Measurements from ENCODE around the gene SLC37A1.
"Not testable (repeated sequence)": the region's sequence is repeated elsewhere in the genome, so short reads cannot be mapped to it uniquely, and the experiment has no call there.

The SLC37A1 gene

GRCh38 chr21:42595283-42596187 lies 81.9 kb downstream of the SLC37A1 start:
- DNase-seq (ENCODE audit: low read depth), result no peak

GRCh38 chr21:42596657-42597056 lies 83.0 kb downstream of the SLC37A1 start:
- DNase-seq (ENCODE audit: low read depth), result no peak

- no peak for DNase-seq (ENCODE audit: low read depth)
Measured at GRCh38 chr21:42597487-42598158, 84.0 kb downstream of the SLC37A1 start.

GRCh38 chr21:42598159-42598735 lies 84.6 kb downstream of the SLC37A1 start:
- no peak for DNase-seq (ENCODE audit: low read depth)

- DNase-seq (ENCODE audit: low read depth), result no peak
Measured at GRCh38 chr21:42599486-42599885, 85.8 kb downstream of the SLC37A1 start.

- no peak for DNase-seq (ENCODE audit: low read depth)
Measured at GRCh38 chr21:42599962-42600361, 86.3 kb downstream of the SLC37A1 start.

- no peak for DNase-seq (ENCODE audit: low read depth)
Measured at GRCh38 chr21:42601656-42602055, 88.0 kb downstream of the SLC37A1 start.

- no peak for DNase-seq (ENCODE audit: low read depth)
Measured at GRCh38 chr21:42607102-42607501, 93.5 kb downstream of the SLC37A1 start.

GRCh38 chr21:42607525-42608102 lies 94.0 kb downstream of the SLC37A1 start:
- DNase-seq (ENCODE audit: low read depth), result no peak

GRCh38 chr21:42608446-42608845 lies 94.8 kb downstream of the SLC37A1 start:
- DNase-seq (ENCODE audit: low read depth), result no peak

- no peak for DNase-seq (ENCODE audit: low read depth)
Measured at GRCh38 chr21:42609811-42610210, 96.2 kb downstream of the SLC37A1 start.

- no peak for DNase-seq (ENCODE audit: low read depth)
Measured at GRCh38 chr21:42611852-42612251, 98.2 kb downstream of the SLC37A1 start.

- no peak for DNase-seq (ENCODE audit: low read depth)
Measured at GRCh38 chr21:42612390-42612789, 98.7 kb downstream of the SLC37A1 start.

- DNase-seq (ENCODE audit: low read depth), result no peak
Measured at GRCh38 chr21:42613756-42614155, 100.1 kb downstream of the SLC37A1 start.

GRCh38 chr21:42614396-42614795 lies 100.7 kb downstream of the SLC37A1 start:
- DNase-seq (ENCODE audit: low read depth), result no peak

GRCh38 chr21:42614811-42615351 lies 101.2 kb downstream of the SLC37A1 start:
- peak; percentile 14 for DNase-seq (ENCODE audit: low read depth)

GRCh38 chr21:42615377-42615776 lies 101.7 kb downstream of the SLC37A1 start:
- not testable (repeated sequence) for DNase-seq (ENCODE audit: low read depth)

- no peak for DNase-seq (ENCODE audit: low read depth)
Measured at GRCh38 chr21:42615924-42616323, 102.3 kb downstream of the SLC37A1 start.

GRCh38 chr21:42616446-42616845 lies 102.8 kb downstream of the SLC37A1 start:
- no peak for DNase-seq (ENCODE audit: low read depth)

GRCh38 chr21:42616941-42617340 lies 103.3 kb downstream of the SLC37A1 start:
- no peak for DNase-seq (ENCODE audit: low read depth)

- no peak for DNase-seq (ENCODE audit: low read depth)
Measured at GRCh38 chr21:42617486-42617885, 103.8 kb downstream of the SLC37A1 start.

- no peak for DNase-seq (ENCODE audit: low read depth)
Measured at GRCh38 chr21:42618707-42619102, 105.1 kb downstream of the SLC37A1 start.

Measured in iris pigment epithelial cell (primary cell).